LNCAP (cell line): ENCODE results near the gene PLAU.

Experiments
- TF ChIP-seq, protein P1 (sequence below): fragments of 450-650 bp; IDR thresholded peaks from 2 replicates; pipeline ENCODE4 v1.5.1; 2017; ENCODE audit warnings: mild to moderate bottlenecking

PLAU gene

DNA sequence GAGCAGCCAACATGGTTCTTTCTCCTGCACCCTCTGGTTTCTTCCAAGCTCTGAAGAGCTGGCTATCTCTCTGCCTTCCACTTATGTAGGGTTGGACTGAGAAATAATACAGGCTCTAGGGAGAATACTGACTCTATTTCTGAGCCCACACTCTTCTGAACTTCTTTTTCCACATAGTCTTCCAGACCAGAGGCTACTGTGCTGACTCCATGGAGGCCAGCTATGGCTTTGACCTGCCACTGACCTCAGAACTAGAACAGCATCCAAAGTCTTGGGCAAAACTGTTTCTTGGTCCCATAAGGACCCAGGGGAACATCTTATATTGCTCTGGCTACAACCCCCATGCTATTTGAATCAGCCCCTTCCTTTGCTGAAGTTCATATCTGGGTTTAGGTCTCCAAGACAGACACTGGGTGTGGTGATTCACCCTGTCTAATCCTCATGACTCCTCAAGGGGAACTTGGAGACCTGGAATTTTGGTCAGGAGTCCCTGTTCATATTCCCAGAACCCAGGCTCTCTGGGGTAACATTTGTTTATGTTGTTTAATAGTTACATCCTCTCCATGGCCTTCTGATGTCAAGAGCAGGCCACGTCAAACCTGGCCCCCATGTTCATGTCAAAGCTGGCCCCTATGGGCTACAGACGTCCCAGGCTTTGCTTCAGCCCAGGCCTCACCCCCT lies 12.1 kb upstream of the PLAU start:
- TF ChIP-seq, protein P1, sequence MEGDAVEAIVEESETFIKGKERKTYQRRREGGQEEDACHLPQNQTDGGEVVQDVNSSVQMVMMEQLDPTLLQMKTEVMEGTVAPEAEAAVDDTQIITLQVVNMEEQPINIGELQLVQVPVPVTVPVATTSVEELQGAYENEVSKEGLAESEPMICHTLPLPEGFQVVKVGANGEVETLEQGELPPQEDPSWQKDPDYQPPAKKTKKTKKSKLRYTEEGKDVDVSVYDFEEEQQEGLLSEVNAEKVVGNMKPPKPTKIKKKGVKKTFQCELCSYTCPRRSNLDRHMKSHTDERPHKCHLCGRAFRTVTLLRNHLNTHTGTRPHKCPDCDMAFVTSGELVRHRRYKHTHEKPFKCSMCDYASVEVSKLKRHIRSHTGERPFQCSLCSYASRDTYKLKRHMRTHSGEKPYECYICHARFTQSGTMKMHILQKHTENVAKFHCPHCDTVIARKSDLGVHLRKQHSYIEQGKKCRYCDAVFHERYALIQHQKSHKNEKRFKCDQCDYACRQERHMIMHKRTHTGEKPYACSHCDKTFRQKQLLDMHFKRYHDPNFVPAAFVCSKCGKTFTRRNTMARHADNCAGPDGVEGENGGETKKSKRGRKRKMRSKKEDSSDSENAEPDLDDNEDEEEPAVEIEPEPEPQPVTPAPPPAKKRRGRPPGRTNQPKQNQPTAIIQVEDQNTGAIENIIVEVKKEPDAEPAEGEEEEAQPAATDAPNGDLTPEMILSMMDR, result no peak

DNA sequence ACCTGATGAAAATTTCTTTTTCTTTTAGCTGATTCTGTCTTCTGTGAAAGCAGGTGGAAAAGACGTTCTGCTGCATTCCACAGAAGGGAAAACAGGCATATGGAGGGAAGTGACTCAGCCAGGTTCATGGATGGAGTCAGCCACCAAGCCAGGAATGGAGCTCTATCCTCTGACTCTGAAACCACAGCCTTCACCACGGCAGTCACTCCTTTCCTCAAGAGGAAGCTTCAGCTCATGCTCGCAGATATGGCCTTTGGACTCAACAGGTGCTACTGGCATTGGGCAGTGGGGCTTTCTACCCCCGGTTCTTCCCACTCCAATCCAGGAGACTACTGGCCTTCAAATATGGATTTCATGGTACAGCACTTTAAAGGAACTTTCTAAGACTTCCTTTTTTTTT lies 11.5 kb upstream of the PLAU start:
- TF ChIP-seq, protein P1, result no peak

DNA sequence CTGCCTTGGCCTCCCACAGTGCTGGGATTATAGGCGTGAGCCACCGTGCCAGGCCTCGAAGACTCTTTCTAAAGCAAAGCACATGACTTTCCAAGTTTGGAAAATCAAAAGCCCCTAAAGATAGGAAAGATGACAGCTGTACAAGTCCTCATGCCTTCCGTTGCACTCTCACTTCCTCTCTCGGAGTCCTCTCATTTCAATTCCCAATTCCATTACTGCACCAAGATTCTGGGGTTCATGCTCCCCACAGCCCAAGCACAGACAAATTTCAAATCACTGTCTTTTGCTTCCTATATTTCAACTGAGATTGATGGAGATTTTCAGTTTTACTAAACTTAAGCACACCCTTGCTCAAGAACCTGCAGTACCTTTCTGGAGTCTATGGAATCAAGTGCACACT lies 10.9 kb upstream of the PLAU start:
- TF ChIP-seq, protein P1, result no peak

DNA sequence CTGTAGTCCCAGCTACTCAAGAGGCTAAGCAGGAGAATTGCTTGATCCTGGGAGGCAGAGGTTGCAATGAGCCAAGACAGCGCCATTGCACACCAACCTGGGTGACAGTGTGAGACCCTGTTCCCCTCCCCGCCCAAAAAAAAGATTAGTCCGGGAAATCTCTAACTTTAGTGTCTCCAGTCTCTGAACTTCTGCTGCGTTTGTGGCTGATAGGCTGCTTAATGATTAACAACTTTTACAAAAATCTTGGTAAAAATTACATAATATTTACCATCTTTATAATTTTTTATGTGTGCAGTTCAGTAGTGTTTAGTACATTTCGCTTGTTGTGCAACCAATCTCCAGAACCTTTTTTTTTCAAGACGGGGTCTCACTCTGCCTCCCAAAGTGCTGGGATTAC lies 9.7 kb upstream of the PLAU start:
- TF ChIP-seq, protein P1, result no peak

DNA sequence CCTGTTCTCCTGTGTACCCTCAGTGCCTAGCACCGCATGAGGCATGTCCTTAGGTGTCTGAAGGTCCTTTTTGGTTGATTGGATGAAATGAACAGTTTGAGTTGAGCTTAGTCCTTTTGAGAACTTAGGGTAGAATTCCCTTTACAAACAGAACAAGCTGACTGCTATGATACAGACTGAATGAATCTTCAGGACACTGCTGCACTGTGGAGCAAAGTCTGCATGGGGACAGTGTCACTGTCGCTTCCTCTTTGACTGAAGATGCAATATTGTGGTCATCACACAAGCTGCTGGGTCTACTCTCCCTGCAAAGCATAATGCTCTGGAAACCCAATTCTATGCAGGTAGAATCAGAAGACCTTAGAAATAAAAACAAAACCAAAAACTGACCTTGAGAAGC lies 8.6 kb upstream of the PLAU start:
- TF ChIP-seq, protein P1, result no peak

DNA sequence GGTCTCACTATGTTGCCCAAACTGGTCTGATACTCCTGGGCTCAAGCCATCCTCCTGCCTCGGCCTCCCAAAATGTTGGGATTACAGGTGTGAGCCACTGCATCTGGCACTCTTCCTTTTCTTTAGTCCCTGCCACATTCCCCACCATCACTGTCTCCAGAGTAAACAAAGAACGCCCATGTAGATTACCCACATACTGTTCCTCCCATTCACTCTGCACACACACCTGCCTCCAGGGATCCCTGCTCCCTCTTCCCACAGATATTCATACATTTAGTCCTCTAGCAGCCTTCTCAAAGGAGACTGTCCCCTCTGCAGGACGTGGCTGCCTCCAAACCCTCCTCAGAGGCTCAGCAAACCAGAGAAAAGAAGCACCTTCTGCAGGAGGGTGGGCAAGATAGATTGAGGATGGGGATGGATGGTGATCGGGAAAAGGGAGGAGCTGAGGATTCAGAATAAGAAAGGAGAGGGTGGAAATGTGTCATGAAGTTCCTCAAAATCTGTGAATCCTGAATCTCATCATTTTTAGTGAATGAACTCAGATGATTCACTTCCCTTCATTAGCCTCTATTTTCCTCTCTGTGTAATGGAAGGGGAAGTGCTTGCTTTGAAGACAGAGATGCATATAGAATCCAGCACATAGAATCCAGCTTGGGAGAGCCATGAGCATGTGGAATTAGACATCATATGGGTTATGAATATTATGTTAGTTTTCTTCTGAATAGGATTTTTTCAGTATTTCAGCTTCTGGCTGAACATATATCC lies 5.5 kb upstream of the PLAU start:
- TF ChIP-seq, protein P1, result no peak

DNA sequence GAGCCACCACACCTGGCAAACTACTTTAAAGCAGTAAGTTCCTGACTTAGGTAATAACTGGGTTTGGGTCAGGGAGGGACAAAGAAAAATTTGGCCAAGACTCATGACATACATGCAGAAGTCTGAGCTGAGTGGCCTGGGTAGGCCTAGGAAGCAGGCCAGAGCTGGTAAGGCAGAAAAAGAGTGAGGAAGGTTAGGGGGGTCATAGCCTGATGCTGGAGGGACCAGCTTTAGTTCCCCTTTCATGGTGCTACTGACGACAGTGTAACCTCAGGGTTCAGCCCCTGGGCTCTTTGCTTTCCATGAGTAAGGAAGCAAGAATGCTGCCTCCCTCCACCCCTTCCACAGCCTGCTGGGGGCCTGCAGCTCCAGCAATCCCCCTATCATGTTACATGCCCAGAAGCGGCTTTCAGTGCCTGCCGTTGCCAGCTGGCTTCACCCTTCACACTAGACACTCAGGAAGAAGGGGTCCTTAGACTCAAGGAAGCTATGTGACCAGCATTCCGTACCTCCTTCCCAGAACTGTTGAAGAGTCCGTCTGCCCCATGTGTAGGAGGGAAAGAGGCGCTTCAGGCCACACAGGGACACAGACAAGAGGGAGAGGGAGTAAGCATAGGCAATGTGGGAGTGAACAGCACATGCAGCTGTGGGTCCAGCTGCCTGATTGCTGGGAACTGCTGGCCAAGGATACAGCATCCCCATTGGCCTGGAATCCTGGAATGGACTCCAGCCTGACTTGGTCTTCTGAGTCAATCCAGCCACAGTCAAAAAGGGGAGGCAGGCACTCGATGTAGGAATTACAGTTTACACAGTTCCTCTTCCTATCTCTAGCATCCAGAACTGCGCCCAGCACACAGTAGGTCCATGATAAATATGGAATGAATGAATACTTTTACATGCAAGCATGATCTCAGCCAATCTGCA lies 4.1 kb upstream of the PLAU start:
- TF ChIP-seq, protein P1, result no peak
